BJ (cell line): ENCODE data around the gene BGN. TPM values are rescaled to one million over a fixed set of nuclear protein-coding genes. Genes with fewer than 3 reads are reported as not detected.

ENCODE experiments used
- CTCF ChIA-PET: fragments of 350-600 bp; formaldehyde crosslinking; extraction: SDS; loops from one replicate; lab custom pipeline; 2021; ENCODE audit warnings: antibody characterized with exemption, inconsistent platforms; lab: Yijun Ruan, JAX
- POLR2A ChIA-PET: fragments of 300-600 bp; sonication (Branson Sonifier 250); formaldehyde crosslinking; extraction: SDS; loops from one replicate; lab custom pipeline; 2021; ENCODE audit warnings: antibody characterized with exemption; lab: Charles Lee
- DNase-seq: peaks from one replicate; pipeline ENCODE4 v3.0.0-alpha.2; 2011; ENCODE audit warnings: low read depth
- H3K27me3 ChIP-seq: 2 replicates; pipeline ENCODE4 v1.6.0; 2011; ENCODE audit warnings: low read length; ENCODE audit not compliant: control insufficient read depth, insufficient read depth
- H3K36me3 ChIP-seq: 2 replicates; pipeline ENCODE4 v1.5.1; 2011; ENCODE audit warnings: low read length; ENCODE audit not compliant: control insufficient read depth, insufficient read depth
- H3K4me3 ChIP-seq: 2 replicates; pipeline ENCODE4 v1.5.1; 2011; ENCODE audit warnings: low read depth, mild to moderate bottlenecking, control low read depth, low read length
- polyA minus RNA-seq: library from RNA; depleted of rRNA, polyadenylated mRNA; stranded (reverse); fragments of >200 nt; gene quantifications from 2 replicates; pipeline ENCODE4 v1.2.3, GENCODE V29; 2011; rRNA and poly(A)+ RNA removed
- polyA plus RNA-seq: library from polyadenylated mRNA; depleted of rRNA; stranded (reverse); fragments of >200 nt; gene quantifications from 2 replicates; pipeline ENCODE4 v1.2.3, GENCODE V29; 2011; rRNA removed
- TF ChIP-seq, protein P1 (sequence below): IDR thresholded peaks from 2 replicates; pipeline ENCODE4 v1.5.1; 2011; ENCODE audit warnings: low read depth, mild to moderate bottlenecking, control low read depth, inconsistent platforms, low read length, moderate library complexity; ENCODE audit not compliant: insufficient read depth

The BGN gene
- polyA plus RNA-seq: 284 and 487 TPM in 2 replicates
- 126 and 202 TPM in 2 replicates for polyA minus RNA-seq

DNA sequence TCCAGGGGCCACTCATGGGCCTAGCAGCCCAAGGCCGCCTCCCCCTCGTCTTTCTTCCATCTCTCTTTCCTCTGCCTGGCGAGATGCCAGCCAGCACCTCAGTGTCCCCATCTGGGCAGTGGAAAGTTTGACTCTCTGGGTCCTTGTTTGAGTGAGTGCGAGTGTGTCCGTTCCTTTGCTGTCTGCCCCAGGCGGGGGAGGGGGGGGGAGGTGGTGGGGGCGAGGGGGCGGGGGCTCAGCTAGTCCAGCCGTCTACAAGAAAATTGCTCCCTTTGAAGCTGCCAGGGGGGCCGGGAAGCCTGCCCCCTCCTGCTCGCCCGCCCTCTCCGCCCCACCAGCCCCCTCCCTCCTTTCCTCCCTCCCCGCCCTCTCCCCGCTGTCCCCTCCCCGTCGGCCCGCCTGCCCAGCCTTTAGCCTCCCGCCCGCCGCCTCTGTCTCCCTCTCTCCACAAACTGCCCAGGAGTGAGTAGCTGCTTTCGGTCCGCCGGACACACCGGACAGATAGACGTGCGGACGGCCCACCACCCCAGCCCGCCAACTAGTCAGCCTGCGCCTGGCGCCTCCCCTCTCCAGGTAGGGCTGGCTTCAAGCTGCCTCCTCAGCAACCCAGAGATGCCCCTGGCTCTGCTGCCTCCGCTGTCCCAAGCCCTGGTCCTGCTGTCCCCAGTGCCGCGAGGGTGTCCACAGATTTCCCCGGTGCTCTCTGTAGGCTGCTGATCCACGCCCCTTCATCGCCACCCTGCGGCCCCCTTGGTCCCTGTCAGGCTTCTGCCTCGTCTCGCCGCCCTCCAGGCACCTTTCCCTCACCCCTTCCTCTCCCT, at the start of gene BGN:
Gene BGN, plus strand, starts transcription at position 440 of the 821 bp plus-strand sequence. CDS start 9,652 bp downstream, outside the sequence.
- TF ChIP-seq, protein P1, sequence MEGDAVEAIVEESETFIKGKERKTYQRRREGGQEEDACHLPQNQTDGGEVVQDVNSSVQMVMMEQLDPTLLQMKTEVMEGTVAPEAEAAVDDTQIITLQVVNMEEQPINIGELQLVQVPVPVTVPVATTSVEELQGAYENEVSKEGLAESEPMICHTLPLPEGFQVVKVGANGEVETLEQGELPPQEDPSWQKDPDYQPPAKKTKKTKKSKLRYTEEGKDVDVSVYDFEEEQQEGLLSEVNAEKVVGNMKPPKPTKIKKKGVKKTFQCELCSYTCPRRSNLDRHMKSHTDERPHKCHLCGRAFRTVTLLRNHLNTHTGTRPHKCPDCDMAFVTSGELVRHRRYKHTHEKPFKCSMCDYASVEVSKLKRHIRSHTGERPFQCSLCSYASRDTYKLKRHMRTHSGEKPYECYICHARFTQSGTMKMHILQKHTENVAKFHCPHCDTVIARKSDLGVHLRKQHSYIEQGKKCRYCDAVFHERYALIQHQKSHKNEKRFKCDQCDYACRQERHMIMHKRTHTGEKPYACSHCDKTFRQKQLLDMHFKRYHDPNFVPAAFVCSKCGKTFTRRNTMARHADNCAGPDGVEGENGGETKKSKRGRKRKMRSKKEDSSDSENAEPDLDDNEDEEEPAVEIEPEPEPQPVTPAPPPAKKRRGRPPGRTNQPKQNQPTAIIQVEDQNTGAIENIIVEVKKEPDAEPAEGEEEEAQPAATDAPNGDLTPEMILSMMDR: peak; percentile 46
- Histone ChIP-seq H3K4me3 (peak within 1 kb of the TSS; percentile 71), H3K27me3 (no peaks in the 10 kb centered on the region), H3K36me3 (no peaks in the 10 kb centered on the region; the same call in 1 of the 2 replicates)
- ChIA-PET POLR2A (no interaction called here), CTCF (interaction anchor here (1.0 to 5.9 kb wide), 4 partner anchors 12 to 553 kb away, joined by 4 to 77 read pairs (median 6); partner anchors contain the start of gene HAUS7)
- DNase-seq: no peak

DNA sequence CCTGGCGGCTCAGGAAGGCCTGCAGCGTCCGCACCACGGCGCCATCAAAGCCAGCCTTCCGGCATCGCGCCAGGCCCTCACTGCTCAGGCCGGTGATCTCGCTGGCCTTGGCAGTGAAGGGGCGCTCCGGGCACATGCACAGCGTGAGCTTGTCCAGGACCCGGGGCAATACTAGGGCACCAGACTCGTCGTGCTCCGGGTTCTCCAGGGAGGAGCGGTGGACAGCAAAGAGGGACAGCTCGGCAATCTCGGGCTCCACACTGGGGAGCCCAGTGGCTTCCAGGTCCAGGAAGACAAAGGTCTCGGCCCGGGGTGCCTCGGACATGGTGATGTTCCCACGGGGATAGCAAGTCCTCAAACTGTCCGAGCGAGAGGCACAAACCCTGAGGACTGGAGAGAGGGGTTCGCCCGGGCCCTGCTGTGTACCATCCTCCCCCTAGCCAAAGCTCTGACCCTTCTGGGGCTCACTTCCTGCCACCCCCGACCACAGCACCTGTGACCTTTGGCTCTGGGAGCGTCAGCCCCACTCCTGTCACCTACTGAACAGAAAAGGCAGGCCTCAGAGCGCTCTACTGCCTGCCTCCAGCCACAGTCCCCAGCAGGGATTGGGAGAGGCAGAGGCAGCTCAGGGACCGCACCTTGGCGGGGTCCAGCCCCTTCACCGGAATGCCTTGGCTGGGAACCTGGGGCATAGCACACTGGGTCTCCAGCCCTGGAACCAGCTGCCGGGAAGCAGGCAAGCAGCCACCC, 49.5 kb upstream of the BGN start:
- Histone ChIP-seq H3K36me3 (peaks cover 1% of the 10 kb centered on the region; the same call in 1 of the 2 replicates), H3K27me3 (no peaks in the 10 kb centered on the region), H3K4me3 (no peak overlapping the region)
- TF ChIP-seq, protein P1: no peak
- ChIA-PET POLR2A (no interaction called here), CTCF (no interaction called here)
- no peak for DNase-seq

DNA sequence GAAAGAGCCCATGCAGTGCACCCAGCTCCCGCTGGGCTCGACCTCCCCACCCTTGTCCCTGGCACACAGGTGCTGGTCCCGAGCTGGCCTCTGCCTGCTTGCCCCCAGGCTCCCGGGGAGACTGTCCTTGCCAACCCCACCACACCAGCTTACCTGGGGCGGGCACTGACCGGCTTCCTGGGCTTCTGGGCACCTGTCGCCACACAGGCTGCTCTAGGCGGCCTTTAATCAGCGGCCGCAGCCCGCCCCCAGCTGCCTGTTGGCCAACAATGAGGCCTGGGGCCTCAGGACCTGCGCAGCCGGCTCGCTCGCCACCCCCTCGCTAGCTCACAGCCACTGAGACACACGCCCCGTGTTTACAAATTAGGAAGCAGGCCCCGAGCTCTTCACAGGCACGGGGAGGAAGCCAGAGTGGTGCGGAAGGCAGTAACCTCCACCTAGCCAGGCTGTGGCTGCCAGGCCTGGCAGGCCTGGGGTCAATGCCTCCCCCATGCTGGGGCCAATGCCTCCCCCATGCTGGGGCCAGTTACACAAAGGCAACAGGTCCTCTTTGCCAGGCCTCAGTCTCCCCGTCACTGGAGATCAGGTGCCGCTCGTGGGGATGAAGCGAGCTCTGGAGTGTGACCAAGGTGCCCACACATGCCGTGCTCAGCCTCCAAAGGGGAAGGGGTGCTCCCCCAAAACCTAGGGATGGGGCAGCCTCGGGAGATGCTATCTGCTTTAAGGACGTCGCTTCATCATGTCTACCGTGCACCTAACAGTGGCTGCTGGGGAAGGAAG, 48.7 kb upstream of the BGN start, which contains the start of gene TREX2:
Gene TREX2, minus strand, starts transcription at position 201 of the 780 bp plus-strand sequence. CDS start 626 bp downstream, outside the sequence.
- CTCF ChIA-PET: no interaction called here
- peaks cover 1% of the 10 kb centered on the region; the same call in 1 of the 2 replicates for H3K36me3 ChIP-seq
- no peak for DNase-seq
- no peak within 1 kb of the TSS for H3K4me3 ChIP-seq
- POLR2A ChIA-PET: no interaction called here
- H3K27me3 ChIP-seq: no peaks in the 10 kb centered on the region
- TF ChIP-seq, protein P1: no peak

DNA sequence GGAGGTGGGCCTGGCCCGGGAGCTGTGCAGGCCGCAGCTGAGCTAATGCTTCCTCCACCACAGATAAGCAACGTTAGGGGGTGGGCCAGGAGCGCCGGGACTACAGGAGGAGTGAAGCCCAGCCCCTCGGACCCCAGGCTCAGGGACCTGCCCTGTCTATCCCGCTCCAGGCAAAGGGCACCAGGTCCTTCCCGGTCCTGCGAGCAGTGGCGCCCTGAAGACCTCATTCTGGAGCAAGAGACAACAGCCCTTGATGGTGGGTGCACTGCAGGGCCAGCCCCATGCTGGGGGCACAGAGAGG, 48.2 kb upstream of the BGN start:
- DNase-seq: no peak
- H3K36me3 ChIP-seq: peaks cover 1% of the 10 kb centered on the region; the same call in 1 of the 2 replicates
- no peak overlapping the region for H3K4me3 ChIP-seq
- CTCF ChIA-PET: no interaction called here
- POLR2A ChIA-PET: no interaction called here
- H3K27me3 ChIP-seq: no peaks in the 10 kb centered on the region
- TF ChIP-seq, protein P1: no peak
